22Rv1 (cell line): ENCODE data around the gene PPIH.

Experiments used
- CTCF ChIP-seq: fragments of 450-650 bp; IDR thresholded peaks from 2 replicates; pipeline ENCODE4 v1.5.1; 2017; ENCODE audit warnings: mild to moderate bottlenecking
- ZFX ChIP-seq: fragments of 450-650 bp; IDR thresholded peaks from 2 replicates; pipeline ENCODE4 v1.6.1; 2017; ENCODE audit warnings: antibody characterized with exemption, borderline replicate concordance

- TF ChIP-seq CTCF (no peak), ZFX (no peak)
These were observed 17.2 kb downstream of the PPIH start for GRCh38 chr1:42675467-42675866.
